GM19193 (cell line): ENCODE results near the gene SPDYE4.

ENCODE experiments used
- POLR2A ChIP-seq: IDR thresholded peaks from 4 replicates; pipeline ENCODE4 v1.6.1; 2011; ENCODE audit not compliant: insufficient read depth, insufficient read length; ENCODE audit errors: extremely low read depth

Gene SPDYE4

DNA sequence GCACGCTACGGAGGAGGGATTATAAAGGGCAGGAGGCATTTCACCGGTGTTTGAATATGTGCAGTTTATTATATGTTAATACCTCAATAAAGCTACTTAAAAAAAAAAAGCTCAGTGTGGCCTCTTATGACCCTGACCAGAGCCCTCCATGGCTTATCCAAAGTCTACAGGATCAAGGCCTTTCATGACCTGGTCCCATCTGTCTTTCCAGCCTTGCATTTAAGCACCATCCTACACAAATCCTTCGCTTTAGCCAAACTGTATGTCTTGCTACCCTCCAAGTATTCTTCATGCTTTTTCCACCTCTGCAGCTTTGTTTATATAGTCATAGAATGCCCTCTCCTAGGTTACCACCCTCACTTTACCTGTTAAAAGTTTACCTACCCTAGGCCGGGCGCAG, 34.3 kb upstream of the SPDYE4 start:
- TF ChIP-seq POLR2A, result no peak

DNA sequence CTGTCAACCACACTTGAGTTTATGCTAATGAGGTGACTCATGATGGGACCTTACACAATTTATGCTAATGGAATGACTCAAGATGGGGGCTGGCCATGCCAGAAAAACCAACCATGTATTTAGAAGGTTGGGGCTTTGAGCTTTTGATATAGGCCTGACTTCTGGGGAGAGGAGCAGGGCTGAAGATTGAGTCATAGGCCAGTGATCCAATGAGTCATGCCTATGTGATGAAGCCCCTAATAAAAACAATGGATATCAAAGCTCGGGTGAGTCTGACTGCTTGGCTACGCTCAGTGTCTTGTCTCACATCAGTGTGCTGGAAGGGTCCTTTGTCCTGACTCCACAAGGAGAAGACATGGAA, 33.5 kb upstream of the SPDYE4 start:
- no peak for TF ChIP-seq POLR2A

DNA sequence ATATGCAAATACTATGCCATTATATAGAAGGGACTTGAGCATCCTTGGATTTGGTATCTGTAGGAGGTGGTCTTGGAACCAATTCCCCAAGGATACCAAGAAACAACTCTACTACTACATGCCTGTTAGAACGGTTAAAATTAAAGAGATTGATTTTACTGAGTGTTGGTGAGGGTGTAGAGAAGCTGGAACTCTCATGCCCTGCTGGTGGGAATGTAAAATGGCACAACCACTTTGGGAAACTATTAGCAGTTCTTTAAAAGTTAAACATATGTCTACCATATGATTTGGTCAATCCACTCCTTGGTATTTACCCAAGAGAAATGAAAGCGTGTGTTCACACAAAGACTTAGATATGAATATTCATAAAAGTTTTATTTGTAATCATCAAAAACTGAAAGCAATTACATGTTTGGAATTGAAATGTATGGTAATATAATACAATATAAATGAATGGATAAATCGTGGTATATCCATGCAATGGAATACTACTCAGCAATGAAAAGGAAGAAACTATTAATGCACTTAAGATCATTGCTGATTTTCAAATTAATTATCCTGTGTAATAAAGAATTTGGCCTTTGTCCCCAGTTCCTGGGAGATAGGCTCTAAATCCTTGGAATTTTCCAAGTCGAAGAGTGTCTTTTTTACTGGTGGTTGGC, 33.0 kb upstream of the SPDYE4 start:
- TF ChIP-seq POLR2A, result no peak

DNA sequence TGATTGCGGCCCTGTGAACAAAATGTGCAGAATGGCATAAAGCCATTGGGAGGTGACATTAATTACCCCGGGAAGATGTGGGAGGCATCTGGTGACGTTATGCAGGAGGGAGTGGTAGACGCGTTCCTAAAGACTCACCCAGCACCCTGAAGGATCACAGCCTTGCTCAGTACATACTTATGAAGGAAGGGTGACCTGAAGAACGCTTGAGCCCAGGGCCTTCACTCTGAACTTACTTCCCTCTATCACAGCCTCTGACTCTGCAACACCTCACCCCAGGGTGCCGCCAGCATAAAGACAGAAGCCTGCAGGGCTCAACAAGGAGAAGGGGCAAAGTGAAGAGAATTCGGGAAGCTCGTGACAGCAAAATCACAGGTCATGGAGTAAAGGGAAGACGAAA, 31.4 kb upstream of the SPDYE4 start:
- TF ChIP-seq POLR2A, result no peak

- TF ChIP-seq POLR2A, result no peak
Observed at GRCh38 chr17:8788998-8789397, 30.7 kb upstream of the SPDYE4 start.

DNA sequence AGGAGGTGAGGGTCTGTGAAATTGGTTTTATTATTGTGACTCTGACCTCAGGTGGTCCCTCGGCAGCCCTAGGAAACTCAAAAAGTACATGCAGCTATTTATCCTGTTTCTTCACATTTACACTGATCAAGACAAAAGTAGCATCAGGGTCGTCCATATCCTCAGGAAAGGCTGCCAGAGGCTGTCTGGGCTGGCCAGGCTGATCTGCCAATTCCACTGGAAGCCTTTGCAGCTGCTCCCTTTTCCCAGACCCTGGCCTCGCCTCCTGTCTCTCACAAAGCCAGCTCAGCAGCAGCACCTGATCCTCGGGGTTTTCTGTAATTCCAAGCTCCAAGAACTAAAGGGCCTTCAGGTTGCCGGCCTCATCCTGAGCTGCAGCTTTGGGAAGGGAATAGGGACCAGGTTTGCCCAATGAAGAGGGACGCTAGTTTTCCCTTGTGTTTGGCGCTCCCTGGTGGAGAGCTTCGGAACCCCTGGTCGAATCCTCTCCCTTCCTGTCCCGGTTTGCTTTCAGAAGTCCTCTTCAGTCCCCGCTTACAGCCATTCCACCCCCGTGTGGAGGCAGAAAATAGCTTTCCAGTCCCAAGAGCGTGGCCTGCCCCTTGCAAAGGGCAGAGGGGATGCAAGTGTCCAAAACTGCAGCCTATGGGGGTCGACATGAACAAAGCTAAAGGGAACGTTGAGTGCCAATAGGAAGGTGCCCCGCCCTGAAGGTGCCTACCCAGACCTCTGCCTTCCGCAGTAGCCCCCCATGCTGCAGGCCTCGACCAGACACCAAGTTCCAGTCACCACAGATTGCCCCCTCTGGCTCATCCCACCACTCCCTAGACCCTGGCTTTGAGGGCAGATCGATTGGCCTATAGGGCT, 27.4 kb upstream of the SPDYE4 start:
- no peak for TF ChIP-seq POLR2A

DNA sequence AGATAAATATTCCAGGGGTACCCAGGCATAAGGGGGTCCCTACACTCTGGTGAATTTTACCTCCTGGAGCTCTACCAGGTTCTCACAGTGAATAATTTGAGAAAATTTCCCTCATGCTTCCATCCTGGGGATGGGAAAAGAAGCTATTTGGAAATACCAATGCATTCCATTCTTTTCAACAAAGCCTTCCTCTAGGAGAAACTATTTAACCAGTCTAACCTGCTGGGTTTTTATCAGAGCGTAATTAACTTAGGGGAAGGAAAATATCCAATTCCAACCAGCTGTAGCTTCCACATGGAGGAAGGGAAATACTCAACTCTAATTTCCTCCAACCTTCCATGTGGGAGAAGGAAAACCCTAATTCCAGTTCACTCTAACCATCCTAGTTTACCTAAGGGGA, 23.8 kb upstream of the SPDYE4 start:
- no peak for TF ChIP-seq POLR2A

DNA sequence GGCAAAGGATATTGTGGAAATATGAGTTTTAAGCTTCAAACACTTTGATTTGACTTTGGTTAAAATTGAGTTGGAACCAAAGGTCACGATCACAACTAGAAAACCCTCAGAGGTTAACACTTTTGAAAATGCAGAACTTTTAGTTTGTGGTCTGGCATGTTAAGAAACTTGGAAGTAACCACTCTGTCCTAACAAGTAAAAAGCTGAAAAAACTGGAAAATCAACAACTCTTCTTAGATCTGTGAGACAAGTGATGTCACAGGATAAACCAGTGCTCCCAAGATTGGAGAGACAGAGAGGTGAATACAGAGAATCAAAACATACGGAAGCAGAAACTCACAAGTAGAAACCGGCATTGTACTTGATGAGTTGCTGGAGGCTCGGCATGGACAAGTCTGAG, 23.4 kb upstream of the SPDYE4 start:
- TF ChIP-seq POLR2A, result no peak

DNA sequence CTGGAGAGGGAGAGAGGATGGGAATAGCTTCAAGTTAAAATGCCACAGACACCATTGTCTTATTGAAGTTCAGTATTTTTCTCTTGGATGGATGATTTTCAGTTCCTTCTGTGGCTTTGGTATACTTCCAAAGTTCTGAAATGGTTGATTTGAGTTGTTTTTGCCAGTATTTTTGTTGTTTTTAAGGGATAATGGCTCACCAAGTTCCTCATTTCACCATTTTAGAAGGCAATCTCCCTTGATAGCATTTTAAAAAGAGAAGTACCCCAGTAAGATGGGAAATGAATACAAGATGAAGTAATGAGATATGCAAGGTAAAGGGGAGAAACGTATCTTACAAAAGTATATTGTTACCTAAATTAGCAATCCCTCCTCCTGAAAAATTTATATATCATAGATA, 18.5 kb upstream of the SPDYE4 start:
- TF ChIP-seq POLR2A, result no peak

GRCh38 chr17:8776248-8776647, 17.9 kb upstream of the SPDYE4 start:
- TF ChIP-seq POLR2A, result no peak

- TF ChIP-seq POLR2A, result no peak
Observed at GRCh38 chr17:8766731-8767130, 8.4 kb upstream of the SPDYE4 start.

GRCh38 chr17:8762012-8762411, 3.7 kb upstream of the SPDYE4 start:
- TF ChIP-seq POLR2A, result no peak

GRCh38 chr17:8757189-8757588, 1.2 kb downstream of the SPDYE4 start:
- no peak for TF ChIP-seq POLR2A

DNA sequence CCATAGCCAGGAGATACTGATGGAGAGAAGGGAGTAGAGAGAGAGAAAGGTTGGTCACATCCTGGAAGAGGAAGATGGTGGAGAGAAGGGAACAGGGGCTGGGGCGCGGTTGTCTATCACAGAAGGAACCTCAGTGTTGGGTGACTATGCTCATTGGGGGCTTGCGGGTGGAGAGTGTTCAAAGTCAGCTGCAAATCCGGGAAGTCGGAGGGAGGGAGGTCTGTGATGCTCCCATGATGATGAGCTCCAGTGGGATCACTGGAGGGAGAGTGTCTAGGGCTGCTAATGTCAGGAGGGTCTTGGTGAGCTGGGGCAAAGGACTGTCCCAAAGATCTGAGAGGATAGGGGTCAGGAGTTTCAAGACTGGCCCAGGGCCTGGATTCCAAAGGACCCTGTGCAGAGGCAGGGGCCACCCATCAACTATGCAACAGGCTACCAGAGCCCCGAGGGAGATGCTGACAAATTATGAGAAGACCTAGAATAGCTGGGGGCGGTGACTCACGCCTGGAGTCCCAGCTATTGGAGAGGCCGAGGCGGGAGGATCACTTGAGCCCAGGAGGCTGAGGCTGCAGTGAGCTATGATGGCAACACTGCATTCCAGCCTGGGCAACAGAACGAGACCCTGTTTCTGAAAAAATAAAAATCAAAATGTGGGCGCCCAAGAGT, 2.6 kb downstream of the SPDYE4 start:
- no peak for TF ChIP-seq POLR2A

DNA sequence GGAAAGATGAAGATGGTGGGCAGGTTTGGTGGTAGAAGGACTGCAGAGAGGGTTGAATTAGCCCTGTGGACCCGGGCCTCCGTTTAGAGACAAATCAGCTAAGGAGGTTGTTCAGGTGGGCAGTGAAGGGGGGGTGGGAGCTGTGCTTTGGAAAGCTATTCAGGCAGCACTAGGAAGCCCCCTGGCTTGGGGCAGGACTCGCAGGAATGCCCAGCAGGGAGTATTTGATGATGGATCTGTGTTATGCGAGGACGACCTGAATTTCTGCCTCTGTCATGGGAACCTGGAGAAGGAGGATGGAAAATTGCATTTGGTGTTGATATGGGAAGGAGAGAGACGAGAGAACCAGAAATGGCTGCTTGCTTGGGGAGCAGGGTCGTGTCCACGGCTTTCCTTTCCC, 3.5 kb downstream of the SPDYE4 start:
- no peak for TF ChIP-seq POLR2A

DNA sequence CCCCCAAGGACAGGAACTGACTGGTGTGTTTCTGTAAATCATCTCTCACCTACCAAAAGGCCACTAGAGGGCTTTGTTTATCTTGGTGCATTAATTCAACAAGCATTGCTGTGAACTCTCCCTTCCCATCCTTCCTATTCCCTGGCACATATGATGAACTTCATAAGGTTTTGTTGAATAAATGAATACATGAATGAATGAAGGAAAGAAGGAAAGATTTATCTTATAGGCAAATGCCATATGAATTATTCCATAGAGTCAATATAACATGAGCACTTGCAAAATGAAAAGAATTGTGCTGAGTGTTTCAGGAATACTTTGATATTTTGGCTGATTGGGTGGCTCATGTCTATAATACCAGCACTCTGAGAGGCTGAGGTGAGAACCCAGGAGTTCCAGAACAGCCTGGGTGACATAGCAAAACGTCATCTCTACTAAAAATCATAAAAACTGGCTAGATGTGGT, 4.3 kb downstream of the SPDYE4 start:
- no peak for TF ChIP-seq POLR2A
